GM21390 (cell line): Measurements from ENCODE around the gene ZNF358.
A peak's percentile ranks its signal among the peaks of the same experiment; 100 is the strongest.

Source experiments
- ATAC-seq: cut with Tn5 transposase; IDR thresholded peaks from one replicate; pipeline ENCODE4 v1.9.1; 2021; ENCODE audit not compliant: unreplicated experiment

Gene ZNF358

DNA sequence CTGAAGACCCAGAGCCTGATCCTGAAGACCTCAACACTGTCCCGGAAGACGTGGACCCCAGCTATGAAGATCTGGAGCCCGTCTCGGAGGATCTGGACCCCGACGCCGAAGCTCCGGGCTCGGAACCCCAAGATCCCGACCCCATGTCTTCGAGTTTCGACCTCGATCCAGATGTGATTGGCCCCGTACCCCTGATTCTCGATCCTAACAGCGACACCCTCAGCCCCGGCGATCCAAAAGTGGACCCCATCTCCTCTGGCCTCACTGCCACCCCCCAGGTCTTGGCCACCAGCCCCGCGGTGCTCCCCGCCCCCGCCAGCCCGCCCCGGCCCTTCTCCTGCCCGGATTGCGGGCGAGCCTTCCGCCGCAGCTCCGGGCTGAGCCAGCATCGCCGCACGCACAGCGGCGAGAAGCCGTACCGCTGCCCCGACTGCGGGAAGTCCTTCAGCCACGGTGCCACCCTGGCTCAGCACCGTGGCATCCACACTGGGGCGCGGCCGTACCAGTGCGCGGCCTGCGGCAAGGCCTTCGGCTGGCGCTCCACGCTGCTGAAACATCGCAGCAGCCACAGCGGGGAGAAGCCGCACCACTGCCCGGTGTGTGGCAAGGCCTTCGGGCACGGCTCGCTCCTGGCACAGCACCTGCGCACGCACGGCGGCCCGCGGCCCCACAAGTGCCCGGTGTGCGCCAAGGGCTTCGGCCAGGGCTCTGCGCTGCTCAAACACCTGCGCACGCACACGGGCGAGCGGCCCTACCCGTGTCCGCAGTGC, 3.6 kb downstream of the ZNF358 start:
- ATAC-seq, result no peak

DNA sequence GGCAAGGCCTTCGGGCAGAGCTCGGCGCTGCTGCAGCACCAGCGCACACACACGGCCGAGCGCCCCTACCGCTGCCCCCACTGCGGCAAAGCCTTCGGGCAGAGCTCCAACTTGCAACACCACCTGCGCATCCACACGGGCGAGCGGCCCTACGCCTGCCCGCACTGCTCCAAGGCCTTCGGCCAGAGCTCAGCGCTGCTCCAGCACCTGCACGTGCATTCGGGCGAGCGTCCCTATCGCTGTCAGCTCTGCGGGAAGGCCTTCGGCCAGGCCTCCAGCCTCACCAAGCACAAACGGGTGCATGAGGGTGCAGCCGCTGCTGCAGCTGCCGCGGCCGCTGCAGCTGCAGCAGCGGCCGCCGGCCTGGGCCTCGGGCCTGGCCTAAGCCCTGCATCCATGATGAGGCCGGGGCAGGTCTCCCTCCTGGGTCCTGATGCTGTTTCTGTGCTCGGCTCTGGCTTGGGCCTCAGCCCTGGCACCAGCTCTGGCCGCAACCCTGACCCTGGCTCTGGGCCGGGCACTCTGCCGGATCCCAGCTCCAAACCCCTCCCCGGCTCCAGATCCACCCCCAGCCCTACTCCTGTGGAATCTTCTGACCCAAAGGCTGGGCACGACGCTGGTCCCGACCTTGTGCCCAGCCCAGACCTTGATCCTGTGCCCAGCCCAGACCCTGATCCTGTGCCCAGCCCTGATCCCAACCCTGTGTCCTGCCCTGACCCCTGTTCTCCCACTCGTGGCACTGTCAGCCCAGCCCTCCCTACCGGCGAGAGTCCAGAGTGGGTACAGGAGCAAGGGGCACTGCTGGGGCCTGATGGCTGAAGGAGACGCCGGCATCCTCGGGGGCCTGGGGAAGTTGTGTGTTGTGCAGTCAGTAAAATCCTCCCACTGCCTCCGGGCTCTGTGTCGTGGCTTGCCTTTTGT, 4.5 kb downstream of the ZNF358 start:
- ATAC-seq, result no peak

DNA sequence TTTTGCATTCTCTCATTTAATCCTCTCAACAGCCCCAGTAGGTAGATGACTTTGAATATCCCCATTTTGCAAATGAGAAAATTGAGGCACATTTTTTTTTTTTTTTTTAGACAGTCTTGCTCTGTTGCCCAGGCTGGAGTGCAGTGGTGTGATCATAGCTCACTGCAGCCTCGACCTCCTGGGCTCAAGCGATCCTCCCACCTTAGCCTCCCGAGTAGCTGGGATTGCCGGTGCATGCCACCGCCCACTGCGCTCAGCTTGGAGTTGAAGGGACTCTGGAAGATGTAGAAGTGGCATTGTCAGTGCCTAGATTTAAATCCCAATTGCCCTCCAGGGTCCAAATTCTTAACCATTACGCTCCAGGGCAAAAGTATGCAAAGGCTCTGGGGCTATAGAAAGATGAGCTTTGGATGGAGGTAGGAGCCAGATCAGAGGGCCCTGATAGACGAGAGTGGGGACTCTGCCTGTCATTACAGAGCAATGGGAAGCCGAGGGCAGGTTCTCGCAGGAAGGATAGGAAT, 5.7 kb downstream of the ZNF358 start:
- ATAC-seq, result no peak

DNA sequence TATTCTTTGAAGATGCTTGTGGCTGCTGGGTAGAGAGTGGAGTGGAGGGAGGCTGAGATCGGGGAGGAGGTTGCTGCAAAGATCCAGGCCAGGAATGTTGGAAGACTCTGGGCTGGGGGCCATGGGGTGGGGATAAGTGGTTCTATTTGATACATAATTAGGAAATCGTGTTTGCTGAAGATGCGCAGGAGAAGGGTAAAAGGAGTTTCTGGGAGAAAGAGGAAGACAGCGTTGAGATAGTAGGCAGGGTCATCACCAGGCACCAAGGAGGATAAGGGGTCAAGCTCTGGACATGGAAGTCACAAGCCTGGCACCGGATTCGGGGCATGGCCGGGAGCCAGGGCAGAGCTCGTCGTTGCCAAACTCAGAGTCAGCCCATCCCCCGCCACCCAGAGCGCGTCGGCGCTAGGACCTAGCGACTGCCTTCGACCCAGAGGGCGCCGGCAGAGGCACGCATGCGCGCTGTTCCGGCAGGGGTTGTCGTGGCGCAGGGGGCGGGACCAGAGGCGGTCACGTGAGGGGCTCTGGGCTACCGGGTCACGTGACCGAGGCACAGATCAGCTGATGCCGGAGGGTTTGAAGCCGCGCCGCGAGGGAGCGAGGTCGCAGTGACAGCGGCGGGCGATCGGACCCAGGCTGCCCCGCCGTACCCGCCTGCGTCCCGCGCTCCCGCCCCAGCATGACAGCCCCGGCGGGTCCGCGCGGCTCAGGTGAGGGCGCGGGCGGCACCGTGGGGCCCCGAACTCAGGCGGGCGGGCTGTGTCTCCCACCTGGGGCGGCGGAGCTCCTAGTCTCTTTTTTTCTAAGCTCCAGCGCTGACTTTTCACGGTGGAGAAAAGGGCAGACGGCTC, 6.4 kb downstream of the ZNF358 start, which contains the start of gene MCOLN1:
MCOLN1 (plus strand) TSS at position 553 of the 851 bp plus-strand sequence; CDS start at position 680, 127 bp downstream.
- ATAC-seq, result peak; percentile 65

DNA sequence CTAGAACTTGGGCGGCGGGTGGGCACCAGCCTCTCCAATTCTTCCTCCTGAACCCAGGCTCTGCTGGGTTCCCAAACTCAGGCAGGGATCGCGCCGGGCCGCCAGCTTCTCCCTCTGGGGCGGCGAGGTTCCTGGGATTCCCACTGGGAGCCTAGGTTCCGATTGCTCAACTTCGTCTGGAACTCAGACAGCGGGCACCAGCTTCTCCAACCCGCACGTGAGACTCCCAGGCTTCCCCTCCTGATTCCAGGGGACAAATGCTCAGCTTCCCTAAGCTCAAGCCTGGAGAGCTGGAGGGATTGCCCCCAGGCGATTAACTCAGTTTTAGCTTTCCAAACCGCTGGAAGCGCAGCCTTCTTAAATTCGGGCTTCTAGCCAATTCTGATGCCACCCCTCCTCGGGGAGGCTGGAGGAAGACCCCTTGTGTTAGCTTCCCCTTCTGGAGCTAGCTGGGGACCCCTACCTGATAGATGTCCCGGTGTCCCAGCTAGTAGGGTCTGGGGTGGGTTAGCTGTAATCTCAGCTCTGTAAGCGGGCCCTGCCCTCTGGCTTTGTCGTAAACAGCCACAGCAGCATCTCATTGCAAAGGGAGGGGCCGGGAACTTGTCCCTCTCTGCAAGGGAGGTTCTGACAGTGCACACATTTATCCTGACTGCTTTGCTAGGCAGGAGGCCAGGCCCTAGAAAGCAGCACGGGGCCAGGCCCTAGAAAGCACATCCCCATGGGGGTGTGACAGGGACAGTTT, 7.2 kb downstream of the ZNF358 start:
- ATAC-seq, result no peak

DNA sequence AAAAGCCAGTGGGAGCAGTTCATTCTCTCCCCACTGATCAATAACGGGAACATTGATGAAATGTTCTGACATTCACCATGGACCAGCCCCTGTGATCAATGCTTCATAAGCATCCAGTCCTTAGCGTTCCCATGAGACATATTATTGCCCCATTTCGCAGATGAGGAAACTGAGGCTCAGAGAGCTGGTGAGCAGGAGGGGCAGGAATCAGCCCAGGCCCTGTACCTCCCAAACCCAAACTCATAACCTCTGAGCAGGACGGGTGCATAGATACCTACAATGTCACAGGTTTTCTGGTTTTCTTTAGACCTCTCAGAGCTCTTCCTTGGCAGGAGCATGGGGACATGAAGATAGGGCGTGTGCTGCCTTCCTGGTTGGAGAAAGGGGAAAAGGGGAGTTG, 8.6 kb downstream of the ZNF358 start:
- no peak for ATAC-seq

DNA sequence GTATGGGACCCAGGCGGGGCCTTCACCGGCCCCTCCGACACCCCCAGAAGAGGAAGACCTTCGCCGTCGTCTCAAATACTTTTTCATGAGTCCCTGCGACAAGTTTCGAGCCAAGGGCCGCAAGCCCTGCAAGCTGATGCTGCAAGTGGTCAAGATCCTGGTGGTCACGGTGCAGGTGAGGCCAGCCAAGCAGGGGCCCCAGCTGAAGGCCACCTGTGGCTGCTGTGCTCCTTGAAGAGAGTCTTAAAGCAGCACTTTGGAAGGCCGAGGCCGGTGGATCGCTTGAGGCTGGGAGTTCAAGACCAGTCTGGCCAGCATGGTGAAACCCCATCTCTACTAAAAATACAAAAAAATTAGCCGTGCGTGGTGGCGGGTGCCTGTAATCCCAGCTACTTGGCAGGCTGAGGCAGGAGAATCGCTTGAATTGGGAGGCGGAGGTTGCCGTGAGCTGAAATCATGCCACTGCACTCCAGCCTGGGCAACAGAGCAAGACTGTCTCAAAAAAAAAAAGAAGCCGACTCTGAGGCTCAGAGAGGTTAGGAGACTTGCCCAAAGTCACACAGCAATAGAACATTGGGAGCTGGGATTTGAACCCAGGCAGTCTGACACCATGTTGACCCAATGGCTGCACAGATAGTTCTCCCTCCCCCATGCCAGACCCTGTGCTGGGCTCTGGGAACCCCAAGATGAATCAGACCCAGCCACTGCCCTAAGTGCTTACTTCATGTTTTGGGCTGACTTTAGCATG, 9.3 kb downstream of the ZNF358 start:
- ATAC-seq, result no peak

DNA sequence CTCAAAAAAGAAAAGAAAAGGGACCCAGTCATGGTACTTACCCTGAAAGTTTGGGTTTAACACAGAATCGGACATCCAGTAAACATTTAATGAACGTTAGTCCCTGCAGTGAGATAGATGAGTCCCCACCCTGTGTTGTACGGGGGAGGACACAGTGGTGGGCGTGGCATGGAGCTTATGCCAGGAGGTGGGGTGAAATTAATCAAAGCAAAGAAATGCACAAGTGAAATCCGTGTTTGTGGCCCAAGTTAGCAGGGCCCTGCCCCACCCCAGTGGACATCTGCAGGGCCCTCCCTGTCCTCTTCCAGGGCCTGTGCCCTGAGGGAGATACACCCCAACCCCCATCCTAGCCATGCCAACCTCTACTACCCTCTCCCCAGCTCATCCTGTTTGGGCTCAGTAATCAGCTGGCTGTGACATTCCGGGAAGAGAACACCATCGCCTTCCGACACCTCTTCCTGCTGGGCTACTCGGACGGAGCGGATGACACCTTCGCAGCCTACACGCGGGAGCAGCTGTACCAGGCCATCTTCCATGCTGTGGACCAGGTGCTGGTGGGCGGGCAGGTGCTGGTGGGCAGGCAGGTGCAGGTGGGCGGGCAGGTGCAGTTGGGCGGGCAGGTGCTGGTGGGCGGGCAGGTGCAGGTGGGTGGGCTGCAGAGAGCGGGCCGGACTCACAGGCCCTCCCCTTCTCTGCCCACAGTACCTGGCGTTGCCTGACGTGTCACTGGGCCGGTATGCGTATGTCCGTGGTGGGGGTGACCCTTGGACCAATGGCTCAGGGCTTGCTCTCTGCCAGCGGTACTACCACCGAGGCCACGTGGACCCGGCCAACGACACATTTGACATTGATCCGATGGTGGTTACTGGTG, 10.4 kb downstream of the ZNF358 start:
- ATAC-seq, result no peak

DNA sequence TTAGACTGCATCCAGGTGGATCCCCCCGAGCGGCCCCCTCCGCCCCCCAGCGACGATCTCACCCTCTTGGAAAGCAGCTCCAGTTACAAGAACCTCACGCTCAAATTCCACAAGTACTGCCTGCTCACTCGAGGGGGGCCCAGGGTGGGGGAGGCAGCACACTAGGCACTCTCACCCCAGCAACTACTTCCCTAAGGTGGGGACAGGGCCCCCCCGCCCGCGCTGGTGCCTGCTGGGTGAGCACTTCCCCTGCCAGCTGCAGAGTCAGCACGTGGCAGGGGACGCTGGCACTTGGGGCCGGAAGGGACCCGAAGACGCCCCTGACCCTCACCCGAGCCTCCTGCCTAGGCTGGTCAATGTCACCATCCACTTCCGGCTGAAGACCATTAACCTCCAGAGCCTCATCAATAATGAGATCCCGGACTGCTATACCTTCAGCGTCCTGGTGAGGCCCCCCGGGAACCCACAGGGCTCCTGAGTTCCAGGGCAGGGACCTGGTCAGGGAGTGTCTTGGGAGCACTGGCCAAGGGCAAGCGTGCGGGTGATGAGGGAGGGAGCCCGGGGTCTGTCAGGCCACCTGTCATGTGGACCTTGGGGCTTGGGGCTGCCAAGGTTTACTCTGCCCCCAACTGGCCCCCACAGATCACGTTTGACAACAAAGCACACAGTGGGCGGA, 11.8 kb downstream of the ZNF358 start:
- no peak for ATAC-seq

DNA sequence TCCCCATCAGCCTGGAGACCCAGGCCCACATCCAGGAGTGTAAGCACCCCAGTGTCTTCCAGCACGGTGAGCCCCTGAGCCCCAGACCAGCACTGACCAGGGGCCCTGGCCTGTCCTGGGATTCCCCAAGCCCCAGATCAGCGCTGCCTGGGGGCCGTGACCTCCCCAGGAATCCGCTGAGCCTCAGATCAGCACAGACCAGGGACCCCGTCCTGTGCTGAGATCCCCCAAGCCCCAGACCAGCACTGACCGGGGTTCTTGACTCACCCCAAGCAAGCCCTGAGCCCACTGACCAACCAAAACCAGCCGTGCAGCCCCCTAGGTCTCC, 12.3 kb downstream of the ZNF358 start:
- ATAC-seq, result no peak

DNA sequence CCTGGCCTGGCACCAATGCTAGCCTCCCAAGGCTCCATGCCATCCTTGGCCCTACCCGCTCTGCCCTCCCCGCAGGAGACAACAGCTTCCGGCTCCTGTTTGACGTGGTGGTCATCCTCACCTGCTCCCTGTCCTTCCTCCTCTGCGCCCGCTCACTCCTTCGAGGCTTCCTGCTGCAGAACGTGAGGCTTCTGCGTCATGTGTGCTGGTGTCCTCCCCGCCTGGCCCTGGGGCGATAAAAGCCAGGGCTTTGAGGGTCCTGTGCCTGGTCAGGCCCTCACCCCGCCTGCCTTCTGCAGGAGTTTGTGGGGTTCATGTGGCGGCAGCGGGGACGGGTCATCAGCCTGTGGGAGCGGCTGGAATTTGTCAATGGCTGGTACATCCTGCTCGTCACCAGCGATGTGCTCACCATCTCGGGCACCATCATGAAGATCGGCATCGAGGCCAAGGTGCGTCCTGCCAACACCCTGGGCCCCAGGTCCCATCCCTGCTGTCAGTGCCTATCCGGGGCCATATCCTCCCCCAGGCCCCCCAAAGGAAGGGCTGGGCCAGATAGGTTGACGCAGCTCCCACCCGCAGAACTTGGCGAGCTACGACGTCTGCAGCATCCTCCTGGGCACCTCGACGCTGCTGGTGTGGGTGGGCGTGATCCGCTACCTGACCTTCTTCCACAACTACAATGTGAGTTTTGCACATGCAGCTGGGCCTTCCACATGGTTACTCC, 12.8 kb downstream of the ZNF358 start:
- no peak for ATAC-seq

DNA sequence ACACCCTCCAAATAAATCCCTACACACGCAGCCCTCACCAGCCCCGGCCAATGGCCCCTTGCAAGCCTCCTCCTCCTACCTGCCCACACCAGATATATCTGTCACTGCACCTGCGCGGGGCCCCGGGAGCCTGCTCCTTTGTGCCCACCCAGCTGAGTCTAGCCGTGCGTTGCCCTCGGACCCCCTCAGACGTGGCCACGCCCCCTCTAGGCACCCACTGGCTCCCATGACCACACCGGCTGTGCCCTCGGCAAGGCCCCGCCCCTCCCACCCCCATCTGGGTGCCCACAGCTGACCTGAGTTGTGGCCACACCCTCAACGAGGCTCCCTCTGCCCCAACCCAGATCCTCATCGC, 13.3 kb downstream of the ZNF358 start:
- ATAC-seq, result no peak

DNA sequence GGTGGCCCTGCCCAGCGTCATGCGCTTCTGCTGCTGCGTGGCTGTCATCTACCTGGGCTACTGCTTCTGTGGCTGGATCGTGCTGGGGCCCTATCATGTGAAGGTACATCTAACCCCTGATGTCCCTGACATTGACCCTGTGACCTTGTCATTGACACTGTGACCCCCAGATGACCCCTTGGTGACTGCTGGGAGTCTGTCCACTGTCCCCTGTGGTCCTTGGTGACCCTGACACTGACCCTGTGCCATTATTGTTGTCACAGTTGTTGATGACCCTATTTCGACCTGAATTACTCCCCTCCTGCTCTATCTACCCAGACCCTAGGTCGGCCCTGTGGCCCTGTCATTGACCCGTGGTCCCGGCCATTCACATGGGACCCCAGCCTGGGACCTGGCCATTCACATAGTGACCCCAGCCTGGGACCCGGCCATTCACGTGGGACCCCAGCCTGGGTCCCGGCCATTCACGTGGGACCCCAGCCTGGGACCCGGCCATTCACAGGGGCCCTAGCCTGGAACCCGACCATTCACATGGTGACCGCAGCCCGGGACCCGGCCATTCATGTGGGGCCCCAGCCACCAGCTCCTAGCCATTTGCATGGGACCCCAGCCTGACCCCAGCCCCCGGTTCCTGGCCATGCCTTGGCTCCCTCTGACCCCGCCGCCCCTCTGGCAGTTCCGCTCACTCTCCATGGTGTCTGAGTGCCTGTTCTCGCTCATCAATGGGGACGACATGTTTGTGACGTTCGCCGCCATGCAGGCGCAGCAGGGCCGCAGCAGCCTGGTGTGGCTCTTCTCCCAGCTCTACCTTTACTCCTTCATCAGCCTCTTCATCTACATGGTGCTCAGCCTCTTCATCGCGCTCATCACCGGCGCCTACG, 13.9 kb downstream of the ZNF358 start:
- ATAC-seq, result no peak

DNA sequence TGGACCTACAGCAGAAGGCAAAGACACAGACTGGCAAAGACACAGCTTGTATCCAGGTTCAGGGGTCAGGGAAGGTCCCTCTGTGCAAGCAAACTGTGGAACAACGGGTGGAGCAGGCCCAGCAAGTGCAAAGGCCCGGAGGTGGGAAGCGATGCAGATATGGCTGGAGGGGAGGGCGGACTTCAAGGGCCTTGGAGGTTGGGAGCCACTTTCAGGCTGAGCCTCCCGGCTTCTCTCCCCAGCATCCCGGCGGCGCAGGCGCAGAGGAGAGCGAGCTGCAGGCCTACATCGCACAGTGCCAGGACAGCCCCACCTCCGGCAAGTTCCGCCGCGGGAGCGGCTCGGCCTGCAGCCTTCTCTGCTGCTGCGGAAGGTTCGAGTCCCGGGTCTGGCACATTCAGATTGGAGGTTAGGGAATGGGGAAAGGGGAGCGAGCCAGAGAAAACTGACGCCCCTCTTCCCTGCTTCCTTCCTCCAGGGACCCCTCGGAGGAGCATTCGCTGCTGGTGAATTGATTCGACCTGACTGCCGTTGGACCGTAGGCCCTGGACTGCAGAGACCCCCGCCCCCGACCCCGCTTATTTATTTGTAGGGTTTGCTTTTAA, 17.5 kb downstream of the ZNF358 start:
- no peak for ATAC-seq

DNA sequence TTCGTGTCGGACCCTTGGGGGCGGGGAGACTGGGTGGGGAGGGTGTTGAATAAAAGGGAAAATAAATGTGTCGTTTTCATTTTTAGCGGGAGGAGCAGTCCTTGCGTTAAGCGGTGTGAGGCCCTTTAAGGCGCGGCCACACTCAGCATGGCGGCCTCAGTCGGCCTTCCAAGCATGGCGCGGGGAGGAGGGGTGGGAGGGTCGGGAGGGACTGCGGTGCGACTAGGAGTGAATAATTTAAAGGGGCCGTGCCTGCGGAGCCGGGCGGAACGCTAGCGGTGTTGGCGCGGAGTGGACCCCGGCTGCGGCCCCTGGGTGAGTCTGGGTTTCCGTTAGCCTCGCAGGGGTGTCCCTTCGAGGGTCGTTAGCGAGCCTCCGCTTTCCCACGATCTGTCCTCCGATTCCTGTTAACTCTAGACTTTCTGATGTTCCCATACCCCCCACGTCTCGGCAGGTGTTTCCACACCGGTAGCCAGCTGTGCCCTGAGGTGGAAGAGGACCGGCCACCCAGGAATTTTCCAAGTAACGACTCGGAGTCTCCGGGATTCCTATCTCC, 18.1 kb downstream of the ZNF358 start:
- no peak for ATAC-seq

DNA sequence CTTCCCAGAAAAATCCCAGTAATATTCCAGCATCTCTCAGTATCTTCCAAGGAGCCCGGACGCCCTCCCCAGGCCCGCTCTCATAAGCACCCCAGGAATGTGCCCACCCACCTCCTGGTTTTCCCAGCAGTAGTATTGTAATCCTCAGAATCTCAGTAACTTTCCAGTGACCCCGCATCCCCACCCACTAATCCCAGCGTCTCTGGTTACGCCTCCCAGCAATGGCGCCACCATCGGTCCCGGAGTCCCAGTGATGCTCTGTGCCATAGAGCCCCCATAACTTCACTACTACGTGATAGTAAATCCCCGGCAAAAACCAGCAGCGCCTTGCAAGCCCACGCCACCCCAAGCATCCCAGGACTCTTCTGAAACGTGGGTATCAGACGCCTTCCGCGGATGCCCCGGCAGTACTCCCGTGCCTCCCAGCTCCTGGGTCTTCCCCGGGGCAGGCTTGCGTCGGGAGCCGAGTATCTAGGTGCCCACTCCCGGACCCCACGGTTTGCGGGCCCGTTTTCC, 18.7 kb downstream of the ZNF358 start:
- ATAC-seq, result no peak
